ENCODE data around the gene TRIM15. TPM values are rescaled to one million over a fixed set of nuclear protein-coding genes. Genes with fewer than 3 reads are reported as not detected.

TRIM15 gene
- total and polyA plus RNA-seq, 2 of the 4 experiments (the other 2 are of a cell fraction) = not detected

- no peak overlapping the region for H2AFZ ChIP-seq (replicated peaks; ENCODE audit: low read length, poor library complexity)
- dilution Hi-C loops (cut with HindIII; ENCODE audit: low sequenced_read_pairs, unreplicated experiment) = no loop called here
- no peak overlapping the region for H3K4me2 ChIP-seq (ENCODE audit: low read depth, low read length)
- no peak overlapping the region for H2BK20ac ChIP-seq (ENCODE audit: low read depth, low read length)
- in situ Hi-C loops (cut with MboI; ENCODE audit: low sequenced_read_pairs) = no loop called here
- no peak overlapping the region for H3K4ac ChIP-seq (ENCODE audit: low read depth, low read length)
- H4K8ac ChIP-seq (ENCODE audit: low read depth in 2 of 2, low read length in 2 of 2) = no peak overlapping the region
- no peak overlapping the region for H2BK15ac ChIP-seq (ENCODE audit: low read depth, low read length)
- H2AK9ac ChIP-seq (replicated peaks; ENCODE audit: low read depth, low read length, poor library complexity) = no peak overlapping the region
- ATAC-seq (ENCODE audit: low read depth) (no peak), DNase-seq (no peak)
- ChIA-PET POLR2A (ENCODE audit: unreplicated experiment) (no interaction called here), CTCF (no interaction called here)
- WGBS, 2 experiments (ENCODE audit: extremely low coverage in 2 of 2, insufficient read length in 1 of 2) = no CpG with 5 or more reads among the region's 1 CpG
- no peaks in the 10 kb centered on the region for H3K9me1 ChIP-seq (ENCODE audit: insufficient read depth, low read length)
- H3K4me3 ChIP-seq (ENCODE audit: insufficient read depth, low read depth, low read length) = no peak overlapping the region
- H3K9ac ChIP-seq (ENCODE audit: low read depth, low read length) = no peak overlapping the region
- H3K56ac ChIP-seq (ENCODE audit: extremely low read depth, insufficient read depth, low read length) = no peak overlapping the region
- TF ChIP-seq CHD1 (IDR thresholded peaks at IDR 0.05; ENCODE audit: low read depth, low read length) (no peak), RCOR1 (IDR thresholded peaks at IDR 0.05; ENCODE audit: insufficient replicate concordance, low read length) (no peak), CEBPB (IDR thresholded peaks at IDR 0.05; ENCODE audit: low read depth, low read length) (no peak), FOS (IDR thresholded peaks at IDR 0.05; ENCODE audit: low read depth, low read length) (no peak), USF2 (IDR thresholded peaks at IDR 0.05; ENCODE audit: low read depth, low read length) (no peak), RFX5 (IDR thresholded peaks at IDR 0.05; ENCODE audit: low read depth, low read length) (no peak), POLR2A (IDR thresholded peaks at IDR 0.05; ENCODE audit: low read depth, low read length) (no peak), SMC3 (IDR thresholded peaks at IDR 0.05; ENCODE audit: low read depth, low read length) (no peak), CTCF (conservative IDR thresholded peaks at IDR 0.05; ENCODE audit: low read depth, low read length) (no peak), MXI1 (IDR thresholded peaks at IDR 0.05; ENCODE audit: borderline replicate concordance, low read depth, low read length) (no peak), RAD21 (IDR thresholded peaks at IDR 0.05; ENCODE audit: low read length) (no peak), NFE2L2 (IDR thresholded peaks at IDR 0.05; ENCODE audit: low read depth, low read length) (no peak), ELK1 (IDR thresholded peaks at IDR 0.05; ENCODE audit: borderline replicate concordance, low read depth, low read length) (no peak), BHLHE40 (IDR thresholded peaks at IDR 0.05; ENCODE audit: low read depth, low read length) (no peak), MAZ (IDR thresholded peaks at IDR 0.05; ENCODE audit: borderline replicate concordance, low read depth, low read length) (no peak)
- H4K91ac ChIP-seq (ENCODE audit: insufficient read depth, low read depth, low read length) = no peak overlapping the region
- H2AK5ac ChIP-seq (ENCODE audit: low read depth, low read length) = no peak overlapping the region
- H4K5ac ChIP-seq (ENCODE audit: low read depth, low read length) = no peak overlapping the region
- no peaks in the 10 kb centered on the region for H3K9me3 ChIP-seq (ENCODE audit: control insufficient read depth, insufficient read depth, low read length)
- peaks cover 59% of the 10 kb centered on the region for H3K27me3 ChIP-seq (ENCODE audit: control insufficient read depth, insufficient read depth, low read length)
- no peak overlapping the region for H2BK120ac ChIP-seq (ENCODE audit: low read depth, low read length)
- H3K18ac ChIP-seq (ENCODE audit: low read depth, low read length) = no peak overlapping the region
- no peaks in the 10 kb centered on the region for H3K79me1 ChIP-seq (ENCODE audit: low read depth in 1 of 2, low read length in 2 of 2)
- no peaks in the 10 kb centered on the region for H4K20me1 ChIP-seq (ENCODE audit: insufficient read depth, low read length)
- H3K27ac ChIP-seq (ENCODE audit: insufficient read depth, low read length) = no peak overlapping the region
- BruUV-seq (replicated peaks) = no TSS peak
- H2BK5ac ChIP-seq (ENCODE audit: low read depth, low read length, poor library complexity, severe bottlenecking) = no peak overlapping the region
- H3K23ac ChIP-seq (ENCODE audit: low read depth, low read length) = no peak overlapping the region
- H3K4me1 ChIP-seq (ENCODE audit: control insufficient read depth, insufficient read depth, low read length) = no peaks in the 10 kb centered on the region
- H3K36me3 ChIP-seq (ENCODE audit: control insufficient read depth, insufficient read depth, low read length) = no peaks in the 10 kb centered on the region
- intact Hi-C loops (cut with micrococcal nuclease) = no loop called here
- no peak overlapping the region for H3K14ac ChIP-seq (replicated peaks; ENCODE audit: low read depth, low read length)
Measured at GRCh38 chr6:30168741-30169140, 5.4 kb downstream of the TRIM15 start.
